Thymus (tissue), 11 donors: ENCODE data around the gene SLC25A24. TPM values are rescaled to one million over a fixed set of nuclear protein-coding genes. Genes with fewer than 3 reads are reported as not detected.
"Not testable (repeated sequence)": the region's sequence is repeated elsewhere in the genome, so short reads cannot be mapped to it uniquely, and the experiment has no call there.

ENCODE experiments used
- DNase-seq, 9 donors: peaks; one replicate each; pipeline ENCODE4 v3.0.0-alpha.2; 2013; ENCODE audit warnings: low spot score in 9 of 9, low read depth in 6 of 9, missing footprints in 1 of 9
- H3K27ac ChIP-seq, 2 donors: one replicate each; pipeline ENCODE4 v1.5.1; 2013; ENCODE audit warnings: control low read depth in 1 of 2, low read depth in 1 of 2, low read length in 1 of 2, mild to moderate bottlenecking in 1 of 2, moderate library complexity in 1 of 2
- H3K27me3 ChIP-seq, 2 donors: one replicate each; pipeline ENCODE4 v1.5.1; 2013; ENCODE audit warnings: low read length in 1 of 2; ENCODE audit not compliant: control insufficient read depth in 2 of 2, insufficient read depth in 1 of 2
- H3K36me3 ChIP-seq, 2 donors: one replicate each; pipeline ENCODE4 v1.5.1; 2013; ENCODE audit warnings: low read length in 1 of 2, mild to moderate bottlenecking in 1 of 2, moderate library complexity in 1 of 2; ENCODE audit not compliant: control insufficient read depth in 2 of 2, insufficient read depth in 2 of 2
- H3K4me1 ChIP-seq, 2 donors: one replicate each; pipeline ENCODE4 v1.5.1; 2013; ENCODE audit warnings: low read length in 2 of 2; ENCODE audit not compliant: control insufficient read depth in 2 of 2, insufficient read depth in 2 of 2
- H3K4me3 ChIP-seq, 2 donors: one replicate each; pipeline ENCODE4 v1.5.1; 2013; ENCODE audit warnings: low read length in 2 of 2, control low read depth in 1 of 2, mild to moderate bottlenecking in 1 of 2
- H3K9me3 ChIP-seq, 2 donors: one replicate each; pipeline ENCODE4 v1.5.1; 2013; ENCODE audit warnings: low read length in 1 of 2, mild to moderate bottlenecking in 1 of 2; ENCODE audit not compliant: control insufficient read depth in 2 of 2, insufficient read depth in 1 of 2
- WGBS: extraction: QIAGEN DNeasy Blood & Tissue Kit; methylation state at CpG from one replicate; pipeline ENCODE4 v1.1.7; 2013; 5-methylcytosine and 5-hydroxymethylcytosine counted together
- polyA plus RNA-seq: library from polyadenylated mRNA; stranded (reverse); fragments of 200-250 nt; gene quantifications from one replicate; pipeline ENCODE4 v1.2.3, GENCODE V29; 2013
- total RNA-seq: library from RNA; stranded (reverse); fragments of 120-200 nt; gene quantifications from one replicate; pipeline ENCODE4 v1.2.4, GENCODE V29; 2013
- donor health status: healthy.

The SLC25A24 gene
- total and polyA plus RNA-seq, 2 donors: 11.1 to 13.7 TPM

DNA sequence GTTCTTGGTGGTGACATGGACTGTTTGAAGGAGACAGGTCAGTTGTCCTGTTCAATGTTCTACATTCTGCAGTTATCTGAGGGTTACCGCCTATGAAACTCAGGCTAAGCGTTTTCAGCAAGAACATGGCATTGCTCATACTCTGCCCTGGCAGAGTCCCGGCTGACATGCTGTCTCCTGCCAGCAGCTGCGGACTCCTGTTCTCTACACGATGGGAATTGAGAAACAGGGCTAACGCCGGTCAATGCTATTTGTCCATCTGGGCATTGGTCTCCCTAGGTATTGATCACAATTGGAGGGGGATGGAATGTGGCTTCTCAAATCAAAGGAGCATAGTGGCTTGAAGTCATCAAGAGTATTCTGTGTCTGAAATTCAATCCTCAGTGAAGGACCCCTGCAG lies 23.1 kb upstream of the SLC25A24 start:
- H3K27me3 ChIP-seq, H3K27ac ChIP-seq, H3K4me3 ChIP-seq, H3K4me1 ChIP-seq, DNase-seq, H3K36me3 ChIP-seq, H3K9me3 ChIP-seq: not testable (repeated sequence)
- WGBS: 98% methylated on average over 7 of the region's 7 CpGs

- H3K27ac ChIP-seq, H3K9me3 ChIP-seq, DNase-seq, H3K4me1 ChIP-seq, H3K27me3 ChIP-seq, H3K36me3 ChIP-seq, H3K4me3 ChIP-seq: not testable (repeated sequence)
- WGBS: 96% methylated on average over 14 of the region's 14 CpGs
Observed at GRCh38 chr1:108217515-108218174, 17.5 kb upstream of the SLC25A24 start.

DNA sequence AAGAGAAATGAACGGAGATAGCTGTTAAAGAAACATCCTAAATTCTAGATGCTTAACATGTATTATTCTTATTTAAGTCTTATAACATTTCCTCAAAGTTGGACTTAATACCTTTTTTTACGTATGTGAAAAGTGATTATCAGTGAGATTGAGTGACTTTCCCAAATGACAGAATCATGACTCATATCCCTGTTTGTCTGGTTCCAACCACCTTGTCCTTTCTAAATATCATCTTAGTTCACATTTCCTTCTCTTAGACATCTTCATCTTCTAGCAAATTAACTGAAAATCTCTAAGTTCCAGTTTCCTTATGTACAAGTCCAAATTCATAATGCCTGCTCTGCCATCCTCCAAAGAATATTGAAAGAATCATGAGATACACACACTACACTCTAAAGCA lies 16.9 kb upstream of the SLC25A24 start:
- WGBS: 89% methylated on average over 2 of the region's 2 CpGs
- not testable (repeated sequence) for H3K4me1 ChIP-seq, H3K36me3 ChIP-seq, H3K27me3 ChIP-seq, H3K27ac ChIP-seq, H3K9me3 ChIP-seq, H3K4me3 ChIP-seq, DNase-seq

- not testable (repeated sequence) for H3K9me3 ChIP-seq, H3K4me3 ChIP-seq, DNase-seq, H3K36me3 ChIP-seq, H3K27ac ChIP-seq, H3K27me3 ChIP-seq, H3K4me1 ChIP-seq
- WGBS: 88% methylated on average over 6 of the region's 6 CpGs
Observed at GRCh38 chr1:108216028-108216890, 16.1 kb upstream of the SLC25A24 start.

- not testable (repeated sequence) for H3K27ac ChIP-seq, H3K27me3 ChIP-seq, DNase-seq, H3K4me3 ChIP-seq, H3K36me3 ChIP-seq, H3K4me1 ChIP-seq, H3K9me3 ChIP-seq
- WGBS: 24% methylated on average over 4 of the region's 5 CpGs
Observed at GRCh38 chr1:108214641-108215465, 14.7 kb upstream of the SLC25A24 start.

DNA sequence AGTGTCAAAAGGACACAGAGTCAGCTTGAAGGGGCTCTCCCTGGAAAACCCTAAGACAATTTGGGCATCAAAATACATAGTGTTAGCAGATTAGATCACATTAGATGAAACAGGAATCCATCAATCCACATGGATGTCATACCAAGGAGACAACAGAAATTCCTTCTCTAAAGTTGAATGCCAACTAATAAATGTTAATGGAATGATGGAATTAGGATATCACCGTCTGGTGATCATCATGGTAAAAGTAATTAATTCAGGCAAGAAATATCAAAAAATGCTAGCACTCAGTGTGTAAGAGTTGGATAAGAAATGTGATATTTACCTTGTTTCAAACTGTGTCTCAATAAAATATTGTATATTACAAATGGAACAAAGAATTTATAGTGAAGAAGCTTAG lies 10.9 kb upstream of the SLC25A24 start:
- no peaks in the 10 kb centered on the region for H3K9me3 ChIP-seq
- H3K4me3 ChIP-seq: no peak overlapping the region
- no peaks in the 10 kb centered on the region for H3K36me3 ChIP-seq
- H3K27ac ChIP-seq: no peak overlapping the region
- H3K4me1 ChIP-seq: no peaks in the 10 kb centered on the region
- no peak for DNase-seq
- H3K27me3 ChIP-seq: no peaks in the 10 kb centered on the region
- WGBS: 99% methylated on average over 1 of the region's 1 CpG

- Histone ChIP-seq H3K36me3 (no peaks in the 10 kb centered on the region), H3K27me3 (no peaks in the 10 kb centered on the region), H3K4me3 (no peak overlapping the region), H3K9me3 (no peaks in the 10 kb centered on the region), H3K27ac (no peak overlapping the region), H3K4me1 (no peaks in the 10 kb centered on the region)
- 88% methylated on average over 11 of the region's 11 CpGs for WGBS
- DNase-seq: no peak
Observed at GRCh38 chr1:108209456-108210108, 9.4 kb upstream of the SLC25A24 start.

GRCh38 chr1:108208724-108209446 lies 8.7 kb upstream of the SLC25A24 start:
- Histone ChIP-seq H3K27ac (no peak overlapping the region), H3K9me3 (no peaks in the 10 kb centered on the region), H3K4me1 (no peaks in the 10 kb centered on the region), H3K4me3 (no peak overlapping the region), H3K27me3 (no peaks in the 10 kb centered on the region), H3K36me3 (no peaks in the 10 kb centered on the region)
- WGBS: 81% methylated on average over 11 of the region's 11 CpGs
- DNase-seq: no peak
